SKM-1 treated with dmso at 0.1 percent for 144 hours (cell line): ENCODE data around the gene NT5M.
A peak's percentile ranks its signal among the peaks of the same experiment; 100 is the strongest.

Experiments
- DNase-seq: peaks from one replicate; lab custom pipeline; 2025; ENCODE audit not compliant: unreplicated experiment; lab: John Stamatoyannopoulos, UW

Gene NT5M

DNA sequence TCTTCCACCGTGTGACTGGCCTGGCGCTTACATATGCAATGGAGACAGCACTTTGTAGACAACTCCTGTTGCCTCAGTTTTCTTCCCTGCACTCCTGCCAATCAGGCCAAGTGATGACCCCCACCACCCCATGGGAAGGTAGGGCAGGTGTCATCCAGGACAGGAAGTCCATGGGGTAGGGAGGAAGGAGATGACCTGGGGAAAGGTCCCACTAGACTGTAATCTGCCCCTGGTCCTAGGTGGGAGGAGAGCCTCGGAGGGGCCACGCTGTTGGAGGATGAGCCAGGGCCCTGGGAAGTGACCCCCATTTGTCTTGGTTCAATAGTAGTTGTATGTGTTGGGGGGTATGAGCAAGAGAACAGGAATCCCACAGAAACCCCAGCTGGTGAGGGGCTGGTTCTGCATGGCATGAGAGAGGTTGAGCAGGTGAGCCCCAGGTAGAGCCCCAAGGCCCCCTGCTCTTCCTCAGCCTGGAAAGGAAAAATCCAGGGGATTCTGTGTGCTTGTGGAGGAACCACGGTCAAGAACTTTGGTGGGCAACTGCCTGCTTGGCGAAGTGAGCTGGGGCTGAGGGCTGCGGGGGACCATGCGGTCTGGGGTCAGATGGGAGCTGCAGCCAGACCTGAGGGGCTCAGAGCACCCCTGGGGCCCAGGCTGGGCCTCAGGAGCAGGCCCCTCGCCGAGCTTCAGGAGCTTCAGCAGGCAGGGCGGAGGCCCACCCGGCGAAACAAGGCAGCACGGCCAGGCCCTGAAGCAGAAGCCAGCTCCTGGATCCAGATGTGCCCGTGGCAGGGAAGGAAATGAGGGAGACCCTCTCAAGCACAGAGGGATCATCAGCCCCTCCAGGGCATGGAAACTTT lies 50.7 kb downstream of the NT5M start:
- DNase-seq, result no peak

DNA sequence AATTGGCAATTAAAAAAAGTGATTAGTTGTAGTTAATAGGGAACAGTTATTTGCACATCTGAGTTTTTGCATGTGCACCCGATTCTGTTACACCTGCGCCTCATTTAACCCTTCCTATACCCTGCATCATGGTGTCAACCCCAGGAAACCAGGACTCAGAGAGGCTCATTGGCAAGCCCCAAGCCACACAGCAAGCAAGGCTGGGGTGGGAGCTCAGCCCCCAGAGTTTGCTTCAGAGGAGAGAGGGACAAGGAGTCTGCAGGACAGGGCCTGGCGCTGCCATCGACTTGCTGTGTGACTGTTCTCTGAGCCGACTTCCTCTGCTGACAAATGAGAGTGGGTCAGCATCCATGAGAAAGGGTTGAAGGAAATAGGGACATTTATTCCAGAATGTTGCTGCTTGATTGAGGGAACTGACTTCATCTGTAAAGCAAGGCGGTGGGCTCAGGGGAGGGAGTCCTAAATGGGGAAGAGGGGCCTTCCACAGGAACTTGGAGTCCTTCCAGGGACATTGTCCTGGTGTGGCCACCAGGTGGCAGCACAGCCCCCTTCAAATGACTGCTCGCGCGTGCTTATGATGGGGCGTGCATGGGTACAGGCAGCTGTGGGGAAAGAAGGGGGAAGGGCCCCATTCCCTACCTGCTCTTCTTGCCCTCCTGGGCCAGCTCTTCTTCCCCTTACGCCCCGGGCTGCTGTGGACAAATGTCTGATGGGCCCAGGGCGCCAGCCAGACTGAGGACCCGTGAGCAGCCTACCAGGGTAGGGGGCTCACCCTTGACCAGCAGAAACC lies 51.6 kb downstream of the NT5M start:
- peak; percentile 70 for DNase-seq

DNA sequence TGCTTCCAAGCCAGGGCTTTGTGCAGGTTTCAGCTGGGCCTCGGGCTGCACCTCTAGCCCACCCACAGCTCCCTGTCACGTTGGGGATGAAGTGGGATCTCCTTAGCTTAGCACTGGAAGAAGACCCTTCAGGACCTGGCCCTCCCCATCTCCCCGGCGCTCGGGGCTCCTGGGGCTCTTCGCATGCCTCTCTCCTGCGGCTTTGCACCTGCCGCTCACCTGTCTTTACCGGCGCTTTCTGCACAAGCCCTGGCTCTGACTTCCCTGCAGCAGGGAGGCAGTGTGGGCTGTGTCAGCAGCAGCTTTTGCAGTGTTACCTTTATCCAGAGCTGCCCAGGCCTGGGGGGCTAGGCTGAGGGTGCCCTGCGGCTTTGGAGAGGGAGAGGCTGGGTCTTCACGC lies 52.3 kb downstream of the NT5M start:
- DNase-seq, result no peak

DNA sequence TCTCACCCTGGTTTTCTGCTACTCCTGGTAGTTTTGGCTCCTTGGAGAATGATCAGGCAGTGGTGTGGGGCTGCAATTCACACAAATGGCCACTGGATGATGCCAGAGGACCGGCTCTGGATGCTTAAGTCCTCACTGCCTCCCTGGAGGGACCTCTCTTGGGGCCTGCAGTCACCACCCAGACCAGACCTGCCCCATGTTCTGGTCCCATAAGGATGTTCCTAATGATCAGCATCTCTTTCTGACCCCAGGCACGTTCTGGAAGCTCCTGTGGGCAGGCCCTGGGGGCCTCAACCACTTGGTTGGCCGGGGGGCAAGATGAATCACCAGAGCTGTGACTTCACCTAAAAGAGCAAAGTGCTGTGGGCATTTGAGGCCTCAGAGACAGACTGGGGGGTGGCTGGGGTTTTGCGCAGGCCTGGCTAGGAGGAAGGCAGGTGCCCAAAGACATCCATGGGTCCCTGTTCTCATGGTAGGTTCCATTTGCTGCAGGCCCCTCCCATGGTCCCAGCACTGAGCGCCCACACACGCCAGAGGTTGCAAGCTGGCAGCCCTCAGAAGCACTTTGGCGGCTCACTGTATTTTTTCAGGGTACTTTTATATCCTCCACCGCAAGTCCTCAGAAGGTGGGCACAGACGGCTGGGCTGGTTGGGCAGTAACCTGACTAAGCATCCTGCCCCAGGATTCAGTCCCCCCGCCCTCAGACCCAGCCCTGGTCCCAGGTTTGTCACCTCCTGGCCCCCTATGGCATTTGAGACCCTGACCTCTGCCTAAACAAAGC lies 53.2 kb downstream of the NT5M start:
- DNase-seq, result peak; percentile 78

DNA sequence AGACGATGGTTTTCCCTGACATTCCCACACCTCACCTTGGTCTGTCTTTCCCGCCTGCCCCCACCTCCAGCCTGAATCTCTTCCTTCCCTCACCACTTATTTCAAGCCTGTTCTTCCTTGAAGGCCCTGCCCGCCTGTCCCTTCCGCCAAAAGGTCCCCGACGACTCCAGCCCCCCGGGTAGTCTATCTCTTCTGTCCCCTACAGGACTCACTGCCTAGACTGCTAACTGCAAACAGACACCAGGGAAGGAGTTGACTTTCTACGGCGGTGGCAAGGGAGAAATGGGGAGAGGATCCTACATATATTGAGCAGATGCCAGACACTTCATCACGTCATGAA lies 53.7 kb downstream of the NT5M start:
- no peak for DNase-seq

- no peak for DNase-seq
Observed at GRCh38 chr17:17358060-17358751, 55.0 kb downstream of the NT5M start.

DNA sequence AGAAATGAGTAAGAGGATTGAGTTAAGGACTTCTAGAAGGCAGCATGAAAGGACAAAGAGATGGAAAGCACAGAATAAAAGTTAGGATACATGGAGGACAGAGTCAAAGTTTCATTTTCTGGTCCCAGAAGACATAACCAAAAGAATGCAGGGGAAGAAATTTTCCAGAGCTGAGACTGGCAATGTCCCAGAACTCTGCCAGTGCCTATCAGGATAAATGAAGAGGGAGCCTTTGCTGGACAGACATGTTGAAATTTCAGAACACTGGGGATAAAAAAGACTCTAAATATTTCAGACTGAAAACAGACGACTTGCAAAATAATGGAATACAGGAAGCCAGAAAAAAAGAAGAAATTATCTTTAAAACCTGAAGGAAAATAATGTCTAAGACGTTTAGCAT lies 55.7 kb downstream of the NT5M start:
- no peak for DNase-seq

- no peak for DNase-seq
Observed at GRCh38 chr17:17359271-17359670, 56.1 kb downstream of the NT5M start.

DNA sequence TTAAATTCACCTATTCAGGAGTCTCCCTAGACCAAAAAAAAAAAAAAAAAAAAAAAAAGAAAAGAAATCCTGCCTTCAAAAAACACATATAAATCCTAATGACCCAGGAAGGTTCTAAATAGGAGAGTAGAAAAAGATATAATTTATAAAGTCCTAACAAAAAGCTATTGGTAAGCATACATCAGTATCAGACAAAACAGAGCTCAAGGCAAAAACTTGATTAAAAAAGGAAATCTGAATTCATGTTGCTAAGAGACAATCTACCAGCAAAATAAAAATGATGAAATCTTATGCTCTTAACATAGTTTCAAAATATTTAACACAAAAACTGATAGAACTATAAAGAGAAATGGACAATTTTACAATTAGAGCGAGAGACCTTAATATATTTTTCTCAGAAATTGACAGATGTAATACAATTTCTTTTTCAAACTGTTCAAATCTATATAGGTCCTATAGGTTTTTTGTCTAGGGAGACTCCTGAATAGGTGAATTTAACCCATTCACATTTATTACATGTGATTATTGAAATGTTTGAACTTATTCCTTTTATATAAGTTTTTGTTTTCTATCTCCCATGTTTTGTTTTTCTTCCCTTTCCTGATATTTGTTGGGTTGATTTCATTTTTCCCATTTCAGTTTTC lies 57.0 kb downstream of the NT5M start:
- DNase-seq, result no peak

DNA sequence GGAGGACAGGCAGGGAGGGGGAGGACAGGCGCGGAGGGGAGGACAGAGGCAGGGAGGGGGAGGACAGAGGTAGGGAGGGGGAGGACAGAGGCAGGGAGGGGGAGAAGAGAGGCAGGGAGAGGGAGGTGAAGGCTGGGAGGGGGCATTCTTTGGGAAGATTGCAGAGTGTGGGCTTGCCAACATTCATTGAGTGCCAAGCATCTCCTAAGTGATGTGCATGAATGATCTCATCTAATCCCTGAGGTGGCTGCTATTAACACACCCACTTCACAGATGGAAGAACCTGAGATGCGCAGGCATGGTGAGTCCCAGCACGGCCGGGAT lies 58.3 kb downstream of the NT5M start:
- no peak for DNase-seq

DNA sequence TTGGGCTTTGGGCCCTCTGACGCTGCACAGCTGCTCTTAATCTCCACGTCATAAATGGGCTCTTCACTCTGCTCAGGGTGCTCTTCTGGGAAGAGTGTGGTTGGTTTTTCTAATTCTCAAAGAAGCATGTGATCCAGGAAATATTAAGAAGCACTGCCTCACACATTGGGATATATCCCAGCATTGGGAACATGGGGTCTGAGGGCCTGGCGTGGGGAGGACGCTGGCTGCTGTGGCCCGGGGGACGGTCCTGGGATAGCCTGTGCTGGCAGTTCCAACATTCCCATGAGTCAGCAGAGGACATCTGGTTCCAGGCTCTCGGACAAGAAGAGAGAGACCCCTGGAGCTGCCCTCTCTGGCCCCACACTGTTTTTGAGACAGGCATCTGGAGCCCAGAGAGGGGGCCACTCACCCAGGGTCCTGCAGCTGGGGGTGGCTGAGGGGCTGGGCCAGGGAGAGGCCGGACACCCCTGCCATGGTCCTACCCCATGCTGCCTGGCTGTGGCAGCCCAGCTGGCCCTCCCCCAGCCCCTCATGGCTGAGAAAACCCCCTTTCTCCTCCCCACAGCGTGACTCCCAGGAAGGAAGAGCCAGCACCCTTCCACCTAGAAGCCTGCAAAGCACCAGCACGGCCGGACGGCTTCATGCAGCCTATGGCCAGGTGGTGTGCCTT lies 58.8 kb downstream of the NT5M start:
- no peak for DNase-seq

- DNase-seq, result no peak
Observed at GRCh38 chr17:17362540-17362930, 59.4 kb downstream of the NT5M start.

- no peak for DNase-seq
Observed at GRCh38 chr17:17363638-17364337, 60.6 kb downstream of the NT5M start.

DNA sequence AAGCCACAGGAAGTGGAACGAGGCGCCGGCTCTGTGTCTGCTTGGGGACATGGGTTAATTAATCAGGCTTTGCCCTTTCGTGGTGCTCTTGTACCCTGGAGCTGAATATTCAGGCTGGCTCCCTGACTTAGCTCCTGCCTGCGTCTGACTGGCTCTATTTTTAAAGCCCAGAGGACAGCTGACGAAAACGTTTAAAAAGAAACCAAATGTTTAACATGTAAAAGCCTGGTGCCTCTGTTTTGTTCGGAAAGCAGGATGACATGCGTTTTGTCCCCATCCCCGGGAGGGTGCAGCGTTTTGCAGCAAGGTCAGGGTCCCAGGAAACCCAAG lies 61.1 kb downstream of the NT5M start:
- no peak for DNase-seq

DNA sequence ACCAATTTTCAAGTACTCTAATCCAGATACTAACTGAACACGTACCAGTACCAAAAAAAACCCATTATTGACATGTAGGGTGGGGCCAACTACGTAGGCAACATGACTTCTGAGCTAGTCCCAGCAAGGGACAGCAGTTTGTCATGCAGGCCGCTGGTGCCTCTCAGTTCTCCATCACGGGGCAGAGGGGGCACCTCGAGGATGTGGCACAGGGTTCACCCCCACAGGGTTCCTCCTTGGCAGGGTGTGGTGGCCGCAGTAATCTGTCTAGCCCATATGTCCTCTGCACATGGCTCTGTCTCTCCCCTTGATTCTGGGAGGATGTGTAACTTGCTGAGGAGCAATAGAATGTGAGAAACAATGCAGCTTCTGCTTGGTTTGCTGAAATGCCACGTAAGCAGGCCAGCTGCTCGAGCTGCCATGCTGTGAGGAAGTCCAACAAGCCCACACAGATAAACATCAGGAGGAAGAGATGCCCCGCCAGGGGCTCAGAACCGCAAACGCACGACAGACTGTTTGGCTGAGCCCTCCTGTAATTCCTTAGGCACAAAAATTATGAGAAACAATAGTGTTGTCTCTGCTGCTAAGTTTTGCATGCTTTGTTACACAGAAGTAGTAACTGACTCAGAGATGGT lies 62.4 kb downstream of the NT5M start:
- DNase-seq, result no peak

- DNase-seq, result no peak
Observed at GRCh38 chr17:17366235-17366634, 63.1 kb downstream of the NT5M start.

DNA sequence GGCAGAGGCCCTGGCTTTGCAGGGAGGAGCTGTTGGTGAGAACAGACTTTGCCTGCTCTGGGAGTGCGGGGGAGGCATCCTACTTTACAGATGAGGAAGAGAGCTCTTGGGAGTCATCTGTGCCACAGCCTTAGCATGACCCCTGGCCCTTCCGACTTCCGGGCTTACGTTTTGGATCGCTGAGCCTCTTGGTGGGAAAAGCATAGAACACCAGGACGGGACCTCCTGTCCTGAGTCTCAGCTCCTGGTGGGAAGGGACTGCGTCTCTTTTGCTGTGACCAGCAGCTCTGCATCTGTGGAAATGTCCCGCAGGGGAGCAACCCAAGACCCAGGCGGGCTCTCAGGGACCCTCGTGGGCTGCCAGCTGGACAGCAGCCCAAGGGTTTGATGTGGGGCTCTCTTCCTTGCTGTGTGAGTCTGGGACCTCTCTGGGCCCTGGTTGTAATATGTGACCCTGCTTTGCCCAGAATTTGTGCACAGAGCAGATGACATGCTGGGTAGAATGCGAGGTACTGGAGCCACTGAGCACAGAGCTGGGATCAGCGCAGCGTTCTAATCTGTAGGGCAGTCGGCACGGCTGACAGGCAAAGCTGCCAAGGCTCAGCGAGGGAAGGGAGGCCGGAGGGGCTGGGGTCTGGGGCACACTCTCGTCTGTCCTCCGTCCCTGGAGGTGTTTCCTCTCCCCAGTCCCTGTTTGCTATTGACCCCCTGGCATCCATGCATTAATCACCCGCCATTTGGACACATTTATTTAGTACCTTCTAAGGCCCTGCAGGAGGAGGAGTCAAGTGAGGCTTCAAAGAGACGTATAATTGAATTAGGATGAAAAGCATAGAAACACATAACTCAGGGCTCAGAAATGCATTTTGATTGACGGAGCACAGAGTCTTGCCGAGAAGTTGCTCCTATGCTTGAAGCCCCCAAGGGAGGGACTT lies 64.0 kb downstream of the NT5M start:
- peak; percentile 35 for DNase-seq

DNA sequence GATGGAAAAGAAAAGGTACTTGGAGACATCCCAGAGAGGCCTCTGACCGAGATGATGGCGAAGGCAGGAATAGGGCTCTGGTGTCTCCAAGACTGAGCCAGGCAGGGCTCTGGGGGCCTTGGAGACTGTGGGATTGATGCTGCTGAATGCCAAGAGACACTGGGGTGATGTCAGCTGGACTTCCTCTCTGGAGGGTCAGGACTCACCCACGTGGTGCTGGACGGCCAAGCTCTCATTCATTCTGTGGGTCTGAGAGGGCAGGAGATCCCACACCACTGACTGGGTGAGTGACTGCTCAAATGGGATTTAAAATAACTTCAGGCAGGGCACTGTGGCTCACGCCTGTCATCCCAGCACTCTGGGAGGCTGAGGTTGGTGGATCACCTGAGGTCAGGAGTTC lies 64.8 kb downstream of the NT5M start:
- no peak for DNase-seq
